ENCODE results near the gene CPLX3. TPM values are rescaled to one million over a fixed set of nuclear protein-coding genes. Genes with fewer than 3 reads are reported as not detected.

CPLX3 gene
- total RNA-seq: not detected

GRCh38 chr15:74826364-74826819 is at the start of gene CPLX3:
CPLX3 (plus strand) TSS chr15:74826627; CDS start chr15:74826704, 77 bp downstream.
- CTCF ChIA-PET: interaction anchor here (0.8 to 2.8 kb wide), 3 partner anchors 17 to 57 kb away, joined by 3 to 10 read pairs (median 4); partner anchors contain the start of gene ULK3
- POLR2A ChIA-PET: interaction anchor here (0.5 kb wide), 1 partner anchor 130 kb away, joined by 3 read pairs; the partner anchor contains the start of gene RPP25

GRCh38 chr15:74776821-74777768 is 49.3 kb upstream of the CPLX3 start:
- ChIA-PET POLR2A (interaction anchor here (0.6 to 3.5 kb wide), 5 partner anchors 10 to 231 kb away, joined by 3 to 32 read pairs (median 4); no protein-coding TSS in a partner anchor), CTCF (interaction anchor here (0.7 to 32.0 kb wide), 8 partner anchors 4 to 183 kb away, joined by 3 to 914 read pairs (median 4); partner anchors contain the start of gene CSK)

GRCh38 chr15:74777769-74778598 is 48.4 kb upstream of the CPLX3 start:
- ChIA-PET POLR2A (interaction anchor here (0.7 to 3.5 kb wide), 6 partner anchors 9 to 232 kb away, joined by 3 to 32 read pairs (median 6); no protein-coding TSS in a partner anchor), CTCF (interaction anchor here (0.7 to 32.0 kb wide), 10 partner anchors 3 to 402 kb away, joined by 3 to 914 read pairs (median 4); partner anchors contain the start of gene CSK)

- POLR2A ChIA-PET: interaction anchor here (0.7 to 3.5 kb wide), 5 partner anchors 9 to 160 kb away, joined by 4 to 32 read pairs (median 6); no protein-coding TSS in a partner anchor
- CTCF ChIA-PET: interaction anchor here (0.7 to 32.0 kb wide), 5 partner anchors 2 to 403 kb away, joined by 3 to 914 read pairs (median 3); partner anchors contain the start of gene CSK
Observed at GRCh38 chr15:74778599-74778970, 47.8 kb upstream of the CPLX3 start.

- ChIA-PET POLR2A (interaction anchor here (1.5 to 2.0 kb wide), 2 partner anchors 9 to 10 kb away, joined by 4 to 6 read pairs; no protein-coding TSS in a partner anchor), CTCF (interaction anchor here (0.7 to 32.0 kb wide), 3 partner anchors 1 to 144 kb away, joined by 3 to 914 read pairs (median 914); partner anchors contain the start of gene CSK)
Observed at GRCh38 chr15:74779162-74779648, 47.2 kb upstream of the CPLX3 start.

- ChIA-PET POLR2A (interaction anchor here (0.6 to 5.2 kb wide), 11 partner anchors 7 to 380 kb away, joined by 3 to 33 read pairs (median 3); partner anchors contain the start of gene ARID3B), CTCF (interaction anchor here (1.1 to 32.0 kb wide), 6 partner anchors 0 to 146 kb away, joined by 3 to 914 read pairs (median 4); partner anchors contain the start of gene CSK)
Observed at GRCh38 chr15:74780523-74781430, 45.6 kb upstream of the CPLX3 start.

- POLR2A ChIA-PET: interaction anchor here (0.6 to 5.2 kb wide), 7 partner anchors 10 to 381 kb away, joined by 3 to 33 read pairs (median 3); partner anchors contain the start of gene ARID3B
- CTCF ChIA-PET: interaction anchor here (1.0 to 32.0 kb wide), 7 partner anchors 1 to 147 kb away, joined by 3 to 914 read pairs (median 3); partner anchors contain the start of gene CSK
Observed at GRCh38 chr15:74781431-74782258, 44.8 kb upstream of the CPLX3 start, which contains the start of gene CSK. CSK (plus strand) TSS chr15:74782080; CDS start chr15:74798298, 16,218 bp downstream.

- ChIA-PET CTCF (interaction anchor here (1.0 to 32.0 kb wide), 4 partner anchors 2 to 400 kb away, joined by 3 to 914 read pairs (median 460); partner anchors contain the start of gene CSK), POLR2A (interaction anchor here (1.1 to 5.2 kb wide), 2 partner anchors 11 kb away, joined by 3 to 33 read pairs; no protein-coding TSS in a partner anchor)
Observed at GRCh38 chr15:74782259-74783071, 44.0 kb upstream of the CPLX3 start.

- ChIA-PET POLR2A (interaction anchor here (1.1 to 5.2 kb wide), 2 partner anchors 10 to 12 kb away, joined by 3 to 33 read pairs; no protein-coding TSS in a partner anchor), CTCF (interaction anchor here (1.1 to 32.0 kb wide), 5 partner anchors 3 to 401 kb away, joined by 5 to 914 read pairs (median 9); partner anchors contain the start of gene CSK)
Observed at GRCh38 chr15:74783072-74783807, 43.2 kb upstream of the CPLX3 start.

- ChIA-PET POLR2A (interaction anchor here (0.6 to 5.2 kb wide), 4 partner anchors 9 to 323 kb away, joined by 3 to 33 read pairs (median 3); partner anchors contain the start of gene UBL7), CTCF (interaction anchor here (1.1 to 32.0 kb wide), 6 partner anchors 3 to 401 kb away, joined by 3 to 914 read pairs (median 7); partner anchors contain the start of gene CSK)
Observed at GRCh38 chr15:74783808-74784175, 42.6 kb upstream of the CPLX3 start.

- CTCF ChIA-PET: interaction anchor here (1.1 to 32.0 kb wide), 5 partner anchors 4 to 399 kb away, joined by 3 to 914 read pairs (median 9); partner anchors contain the start of gene CSK
Observed at GRCh38 chr15:74784426-74785193, 41.8 kb upstream of the CPLX3 start.

GRCh38 chr15:74785194-74786032 is 41.0 kb upstream of the CPLX3 start:
- ChIA-PET CTCF (interaction anchor here (1.0 to 32.0 kb wide), 4 partner anchors 5 to 400 kb away, joined by 3 to 914 read pairs (median 458); partner anchors contain the start of gene CSK), POLR2A (interaction anchor here (1.1 to 5.2 kb wide), 4 partner anchors 8 to 84 kb away, joined by 3 to 33 read pairs (median 18); no protein-coding TSS in a partner anchor)

More at GRCh38 chr15:74784426-74785193, 41.8 kb upstream of the CPLX3 start:
- POLR2A ChIA-PET: interaction anchor here (0.6 to 5.2 kb wide), 3 partner anchors 8 to 324 kb away, joined by 3 to 33 read pairs (median 3); partner anchors contain the start of gene UBL7

All from activated CD8-positive, alpha-beta memory T cell treated with anti-CD3 and anti-CD28 coated beads for 36 hours (primary cell).